ENCODE measurements around the gene PPP2R5C.
"Not testable (repeated sequence)": the region's sequence is repeated elsewhere in the genome, so short reads cannot be mapped to it uniquely, and the experiment has no call there.

PPP2R5C gene

DNA sequence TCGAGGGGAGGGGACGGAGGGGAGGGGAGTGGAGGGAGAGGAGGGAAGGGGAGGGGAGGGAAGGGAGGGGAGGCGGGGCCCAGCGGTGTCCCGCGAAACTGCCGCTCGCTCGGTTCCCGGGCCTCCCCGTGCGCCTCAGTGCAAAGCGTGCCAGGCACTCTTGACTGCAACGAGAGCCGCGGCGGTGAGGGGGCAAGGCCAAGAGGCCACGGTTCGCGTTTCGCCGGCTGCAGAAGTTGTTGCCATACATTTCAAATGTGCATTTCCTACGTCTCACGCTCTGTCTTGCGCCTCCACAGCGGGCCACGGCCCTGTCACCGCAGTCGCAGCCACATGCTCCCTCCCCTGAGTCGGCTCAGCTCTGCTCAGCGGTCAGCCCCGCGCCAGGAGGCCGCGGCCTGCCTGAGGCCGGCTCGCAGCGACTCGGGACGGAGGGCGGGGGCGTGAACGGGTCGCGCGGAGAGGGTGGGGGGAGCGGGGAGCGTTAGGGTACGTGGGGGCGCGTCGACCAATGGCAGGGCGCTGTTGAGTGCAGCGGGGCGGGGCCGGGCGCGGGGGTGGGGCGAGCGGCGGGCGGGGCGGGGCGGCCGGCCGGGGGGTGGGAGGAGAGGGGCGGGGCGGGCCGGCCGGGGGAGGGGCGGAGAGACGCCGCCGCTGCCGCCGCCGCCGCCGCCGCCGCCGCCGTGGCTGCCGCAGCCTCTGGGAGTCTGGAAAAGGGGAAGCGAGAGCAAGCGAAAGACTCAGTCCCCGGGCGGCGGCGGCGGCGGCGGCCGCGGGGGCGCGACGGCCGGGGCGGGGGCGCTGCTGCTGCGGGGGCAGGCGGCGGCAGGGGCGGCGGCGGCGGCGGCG is at the start of gene PPP2R5C:
TSS of gene PPP2R5C (plus strand) at position 678 of the 849 bp plus-strand sequence. CDS start 185 bp downstream, outside the sequence.
- DNase-seq, result peak; percentile 83 to 92

DNA sequence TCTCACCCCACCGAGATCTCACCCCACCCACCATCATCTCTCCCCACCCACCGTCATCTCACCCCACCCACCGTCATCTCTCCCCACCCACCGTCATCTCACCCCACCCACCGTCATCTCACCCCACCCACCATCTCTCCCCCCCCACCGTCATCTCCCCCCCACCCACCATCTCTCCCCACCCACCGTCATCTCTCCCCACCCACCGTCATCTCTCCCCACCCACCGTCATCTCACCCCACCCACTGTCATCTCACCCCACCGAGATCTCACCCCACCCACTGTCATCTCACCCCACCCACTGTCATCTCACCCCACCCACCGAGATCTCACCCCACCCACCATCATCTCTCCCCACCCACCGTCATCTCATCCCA is 49.7 kb upstream of the PPP2R5C start:
- DNase-seq, result not testable (repeated sequence)

GRCh38 chr14:101712341-101712740 is 49.2 kb upstream of the PPP2R5C start:
- DNase-seq, result not testable (repeated sequence)

- DNase-seq, result not testable (repeated sequence)
Measured at GRCh38 chr14:101713091-101713490, 48.4 kb upstream of the PPP2R5C start.

GRCh38 chr14:101713621-101714349 is 47.7 kb upstream of the PPP2R5C start:
- DNase-seq, result no peak

DNA sequence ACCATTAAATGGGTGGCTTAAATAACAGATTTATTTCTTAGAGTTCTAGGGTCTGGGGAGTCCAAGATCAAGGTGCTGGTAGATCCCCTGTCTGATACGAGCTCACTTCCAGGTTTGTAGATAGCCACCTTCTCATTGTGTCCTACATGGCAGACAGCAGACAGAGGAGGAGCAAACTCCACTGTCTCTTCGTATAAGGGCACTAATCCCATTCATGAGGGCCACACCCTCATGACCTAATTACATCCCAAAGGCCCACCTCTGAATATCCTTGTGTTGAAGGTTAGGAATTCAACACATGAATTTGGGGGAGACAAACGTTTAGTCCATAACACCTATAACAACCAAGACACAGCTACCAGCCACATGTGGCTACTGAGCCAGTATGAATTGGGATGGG is 47.1 kb upstream of the PPP2R5C start:
- no peak for DNase-seq

DNA sequence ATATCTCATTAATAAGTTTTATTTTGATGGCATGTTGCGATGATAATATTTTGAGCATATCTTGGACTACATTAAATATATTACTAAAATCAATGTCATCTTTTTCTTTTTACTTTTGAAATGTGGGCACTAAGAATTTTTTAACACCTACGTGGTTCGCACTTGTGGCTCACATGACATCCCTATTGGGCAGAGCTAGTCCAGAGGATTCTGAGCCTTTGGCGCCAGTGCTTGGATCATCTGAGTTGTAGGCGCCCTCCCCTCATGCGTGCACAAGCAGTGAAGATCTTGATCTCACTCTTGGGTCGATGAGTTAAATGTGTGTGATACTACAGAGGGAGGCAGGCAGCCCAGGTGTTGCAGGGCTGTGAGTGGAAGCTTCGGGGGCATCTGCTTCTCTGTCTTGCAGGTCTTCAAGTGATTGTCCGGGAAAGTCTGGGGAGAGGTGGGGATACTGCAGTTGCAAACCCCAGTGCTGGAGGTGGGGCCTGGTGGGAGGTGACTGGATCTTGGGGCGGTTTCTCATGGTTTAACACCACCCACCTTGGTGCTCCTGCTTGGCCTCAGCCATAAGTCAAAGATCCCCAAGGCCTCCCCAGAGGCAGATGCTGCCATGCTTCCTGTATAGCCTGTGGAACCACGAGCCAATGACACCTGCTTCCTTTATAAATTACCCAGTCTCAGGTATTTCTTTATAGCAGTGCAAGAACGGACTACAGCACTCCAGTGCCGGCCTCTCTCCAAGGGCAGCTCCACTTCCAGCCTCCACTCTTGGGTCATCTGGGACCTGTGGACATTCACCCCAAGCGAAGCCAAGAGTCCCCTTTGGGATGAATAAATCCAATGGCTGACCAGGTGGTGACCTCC is 46.1 kb upstream of the PPP2R5C start:
- no peak for DNase-seq

DNA sequence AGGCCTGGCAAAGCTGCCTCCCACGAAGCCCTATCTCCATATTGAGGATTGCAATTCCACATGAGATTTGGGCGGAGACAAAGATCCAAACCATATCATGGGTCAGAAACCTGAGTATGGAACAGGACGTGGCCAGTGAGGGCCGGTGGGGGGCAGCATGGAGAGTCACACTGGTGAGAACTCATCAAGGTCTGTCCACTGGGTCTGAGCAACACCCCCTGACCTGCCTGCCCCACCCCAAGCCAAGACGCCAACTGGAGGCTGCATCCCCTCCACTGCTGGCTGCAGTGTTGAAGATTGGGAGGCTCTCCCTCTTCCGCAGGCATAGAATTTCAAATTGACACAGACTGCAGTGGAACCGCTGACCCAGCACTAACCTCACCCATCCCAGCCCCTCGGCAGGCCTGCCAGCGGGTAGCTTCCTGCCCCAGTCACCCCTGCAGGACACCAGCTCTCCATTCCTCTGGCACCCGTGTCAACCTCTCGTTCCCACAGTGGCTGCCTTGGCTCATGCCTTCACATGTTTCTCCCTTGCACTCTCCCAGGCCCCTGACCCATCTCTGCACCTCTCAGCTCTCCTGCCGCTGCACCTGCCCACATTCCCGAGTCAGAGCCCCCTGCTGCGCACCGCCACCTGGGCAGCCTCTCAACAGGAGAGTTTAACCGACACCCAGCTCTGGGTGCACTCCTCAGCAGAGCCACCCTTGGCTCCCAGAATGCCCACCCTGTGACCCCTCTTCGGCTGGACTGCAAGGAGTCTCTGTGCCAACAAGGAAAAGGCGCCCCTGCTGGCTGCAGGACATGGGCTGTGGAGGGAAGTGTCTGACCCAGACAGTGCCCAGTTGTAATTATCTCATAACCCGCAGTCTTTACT is 45.2 kb upstream of the PPP2R5C start:
- DNase-seq, result no peak

- no peak for DNase-seq
Measured at GRCh38 chr14:101716956-101717662, 44.4 kb upstream of the PPP2R5C start.

- DNase-seq, result no peak
Measured at GRCh38 chr14:101717663-101718490, 43.6 kb upstream of the PPP2R5C start.

DNA sequence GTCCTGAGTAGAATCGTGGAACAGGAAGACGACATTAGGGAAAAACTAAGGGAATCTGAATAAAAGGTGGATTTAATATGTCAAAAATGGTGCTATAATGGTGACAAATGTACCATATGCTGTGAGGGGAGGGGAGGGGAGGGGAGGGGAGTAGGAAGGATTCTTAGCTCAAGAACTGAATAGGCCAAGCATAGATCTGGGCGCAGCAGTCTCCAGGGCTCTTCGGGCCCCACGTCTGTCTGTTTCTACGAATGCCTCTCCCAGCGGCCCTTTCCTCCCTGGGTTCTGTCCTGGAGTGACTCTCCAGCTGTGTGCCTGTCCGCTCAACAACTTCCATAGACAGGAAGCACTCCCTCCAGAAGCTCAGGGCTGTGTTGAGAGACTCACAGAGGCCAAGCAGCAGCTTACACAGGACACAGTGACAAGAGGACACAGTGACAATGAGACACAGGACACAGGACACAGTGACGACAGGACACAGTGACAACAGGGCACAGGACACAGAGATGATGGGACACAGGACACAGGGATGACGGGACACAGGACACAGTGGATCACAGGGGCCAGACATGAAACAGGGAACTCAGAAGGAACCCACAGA is 42.4 kb upstream of the PPP2R5C start:
- no peak for DNase-seq

- no peak for DNase-seq
Measured at GRCh38 chr14:101719708-101720107, 41.8 kb upstream of the PPP2R5C start.

- DNase-seq, result no peak
Measured at GRCh38 chr14:101721111-101721510, 40.4 kb upstream of the PPP2R5C start.

DNA sequence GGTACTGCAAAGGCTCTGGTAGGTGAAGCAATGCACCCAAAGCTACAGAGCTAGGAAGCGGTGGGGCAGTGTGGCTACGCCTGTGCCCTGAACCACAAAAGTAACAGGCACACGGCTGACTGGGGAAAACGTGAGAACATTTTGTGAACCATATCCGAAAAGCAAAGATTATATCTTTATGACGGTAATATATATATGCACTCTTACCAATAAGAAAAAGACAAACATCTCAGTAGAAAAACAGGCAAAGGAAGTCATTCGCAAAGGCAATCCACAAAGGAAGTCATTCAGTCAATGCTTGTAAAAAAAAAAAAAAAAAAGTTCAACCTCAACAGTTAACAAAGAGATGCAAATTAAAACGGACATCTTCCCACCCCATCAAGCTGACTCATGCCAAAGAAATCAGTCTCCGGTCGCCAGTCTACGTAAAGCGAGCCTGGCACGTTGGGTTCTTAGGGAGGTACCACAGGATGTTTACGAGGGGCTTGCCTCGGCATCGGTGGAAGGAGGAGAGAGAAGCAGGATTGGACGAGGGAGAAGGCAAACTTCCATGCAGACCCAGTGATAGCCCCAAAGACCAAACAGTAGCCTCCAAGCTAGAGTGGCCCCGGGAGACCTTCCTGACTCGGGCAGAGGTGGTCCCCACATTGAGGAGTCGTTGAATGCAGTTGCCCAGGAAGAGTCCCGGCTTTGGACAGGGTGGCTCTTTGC is 39.4 kb upstream of the PPP2R5C start:
- peak; percentile 70 to 76 for DNase-seq

DNA sequence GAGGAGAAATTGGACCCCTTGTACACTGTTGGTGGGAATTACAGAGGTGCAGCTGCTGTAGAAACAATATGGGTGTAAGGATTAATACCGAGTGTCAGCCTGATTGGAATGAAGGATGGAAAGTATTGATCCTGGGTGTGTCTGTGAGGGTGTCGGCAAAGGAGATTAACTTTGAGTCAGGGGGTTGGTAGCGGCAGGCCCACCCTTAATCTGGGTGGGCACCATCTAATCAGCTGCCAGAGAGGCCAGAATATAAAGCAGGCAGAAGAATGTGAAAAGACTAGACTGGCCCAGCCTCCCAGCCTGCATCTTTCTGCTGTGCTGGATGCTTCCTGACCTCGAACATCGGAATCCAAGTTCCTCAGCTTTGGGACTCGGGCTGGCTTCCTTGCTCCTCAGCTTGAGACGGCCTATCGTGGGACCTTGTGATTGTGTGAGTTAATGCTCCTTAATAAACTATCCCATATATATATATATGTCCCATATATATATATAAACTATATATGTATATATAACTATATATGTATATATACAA is 38.4 kb upstream of the PPP2R5C start:
- DNase-seq, result no peak

DNA sequence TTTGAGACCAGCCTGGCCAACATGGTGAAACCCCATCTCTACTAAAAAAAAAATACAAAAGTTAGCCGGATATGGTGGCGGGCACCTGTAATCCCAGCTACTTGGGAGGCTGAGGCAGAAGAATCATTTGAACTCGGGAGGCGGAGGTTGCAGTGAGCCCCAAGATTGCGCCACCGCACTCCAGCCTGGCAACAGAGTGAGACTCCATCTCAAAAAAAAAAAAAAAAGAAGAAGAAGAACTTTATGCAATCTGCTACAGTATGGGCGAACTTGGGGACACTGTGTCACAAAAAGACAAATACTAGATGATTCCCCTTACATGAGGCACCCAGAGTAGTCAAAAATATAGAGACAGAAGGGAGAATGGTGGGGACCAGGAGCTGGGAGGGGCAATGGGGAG is 35.9 kb upstream of the PPP2R5C start:
- DNase-seq, result not testable (repeated sequence)

- no peak for DNase-seq
Measured at GRCh38 chr14:101726295-101726953, 35.1 kb upstream of the PPP2R5C start.

GRCh38 chr14:101726954-101727302 is 34.6 kb upstream of the PPP2R5C start:
- DNase-seq, result no peak

All from activated CD4-positive, alpha-beta T cell treated with anti-CD3 and anti-CD28 coated beads for 4 hours (primary cell).